ENCODE data around the gene MYO10.

The MYO10 gene

DNA sequence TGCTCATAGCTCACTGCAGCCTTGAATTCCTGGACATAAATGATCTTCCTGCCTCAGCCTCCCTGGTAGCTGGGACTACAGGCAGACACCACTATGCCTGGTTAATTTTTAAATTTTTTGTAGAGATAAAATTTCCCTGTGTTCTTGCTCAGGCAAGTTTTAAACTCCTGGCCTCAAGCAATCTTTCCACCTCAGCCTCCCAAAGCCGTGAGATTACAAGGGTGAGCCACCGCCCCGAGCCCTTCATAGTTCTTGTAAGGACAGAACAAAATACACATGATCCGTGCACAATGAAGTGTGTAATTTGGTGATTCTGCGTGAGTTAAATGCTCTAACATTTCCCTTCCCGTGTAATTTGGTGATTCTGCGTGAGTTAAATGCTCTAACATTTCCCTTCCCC is 27.7 kb upstream of the MYO10 start:
- no peak for DNase-seq (ENCODE audit: low read depth, low spot score)
- TF ChIP-seq, protein P1, sequence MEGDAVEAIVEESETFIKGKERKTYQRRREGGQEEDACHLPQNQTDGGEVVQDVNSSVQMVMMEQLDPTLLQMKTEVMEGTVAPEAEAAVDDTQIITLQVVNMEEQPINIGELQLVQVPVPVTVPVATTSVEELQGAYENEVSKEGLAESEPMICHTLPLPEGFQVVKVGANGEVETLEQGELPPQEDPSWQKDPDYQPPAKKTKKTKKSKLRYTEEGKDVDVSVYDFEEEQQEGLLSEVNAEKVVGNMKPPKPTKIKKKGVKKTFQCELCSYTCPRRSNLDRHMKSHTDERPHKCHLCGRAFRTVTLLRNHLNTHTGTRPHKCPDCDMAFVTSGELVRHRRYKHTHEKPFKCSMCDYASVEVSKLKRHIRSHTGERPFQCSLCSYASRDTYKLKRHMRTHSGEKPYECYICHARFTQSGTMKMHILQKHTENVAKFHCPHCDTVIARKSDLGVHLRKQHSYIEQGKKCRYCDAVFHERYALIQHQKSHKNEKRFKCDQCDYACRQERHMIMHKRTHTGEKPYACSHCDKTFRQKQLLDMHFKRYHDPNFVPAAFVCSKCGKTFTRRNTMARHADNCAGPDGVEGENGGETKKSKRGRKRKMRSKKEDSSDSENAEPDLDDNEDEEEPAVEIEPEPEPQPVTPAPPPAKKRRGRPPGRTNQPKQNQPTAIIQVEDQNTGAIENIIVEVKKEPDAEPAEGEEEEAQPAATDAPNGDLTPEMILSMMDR (IDR thresholded peaks at IDR 0.05; ENCODE audit: low read depth, low read length), result no peak
- no peak overlapping the region for H3K4me3 ChIP-seq (ENCODE audit: low read depth, low read length)
- in situ Hi-C loops (cut with HindIII; ENCODE audit: low sequenced_read_pairs), result no loop called here

GRCh38 chr5:16961131-16961530 is 25.0 kb upstream of the MYO10 start:
- no peak overlapping the region for H3K4me3 ChIP-seq (ENCODE audit: low read depth, low read length)
- TF ChIP-seq, protein P1 (IDR thresholded peaks at IDR 0.05; ENCODE audit: low read depth, low read length), result no peak
- in situ Hi-C loops (cut with HindIII; ENCODE audit: low sequenced_read_pairs), result no loop called here
- DNase-seq (ENCODE audit: low read depth, low spot score), result no peak

- no peak overlapping the region for H3K4me3 ChIP-seq (ENCODE audit: low read depth, low read length)
- TF ChIP-seq, protein P1 (IDR thresholded peaks at IDR 0.05; ENCODE audit: low read depth, low read length), result no peak
- in situ Hi-C loops (cut with HindIII; ENCODE audit: low sequenced_read_pairs), result no loop called here
- peak; percentile 96 for DNase-seq (ENCODE audit: low read depth, low spot score)
Observed at GRCh38 chr5:16957304-16958196, 21.5 kb upstream of the MYO10 start.

DNA sequence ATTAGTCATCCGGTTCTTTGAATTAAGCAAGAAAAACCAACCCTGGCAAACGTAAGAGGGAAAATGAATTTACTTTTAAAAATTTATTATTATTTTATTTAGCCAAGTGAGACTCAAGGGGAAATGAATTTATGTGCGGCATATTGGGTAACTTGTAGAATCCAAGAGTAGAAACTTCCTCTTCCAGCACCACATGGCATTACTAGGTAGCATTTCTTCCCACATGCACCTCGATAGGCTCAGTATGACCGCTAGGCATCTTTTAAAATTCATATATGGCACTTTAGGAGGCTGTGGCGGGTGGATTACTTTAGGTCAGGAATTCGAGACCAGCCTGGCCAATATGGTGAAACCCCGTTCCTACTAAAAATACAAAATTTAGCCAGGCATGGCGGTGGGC is 17.6 kb upstream of the MYO10 start:
- no peak overlapping the region for H3K4me3 ChIP-seq (ENCODE audit: low read depth, low read length)
- in situ Hi-C loops (cut with HindIII; ENCODE audit: low sequenced_read_pairs), result no loop called here
- TF ChIP-seq, protein P1 (IDR thresholded peaks at IDR 0.05; ENCODE audit: low read depth, low read length), result no peak
- DNase-seq (ENCODE audit: low read depth, low spot score), result no peak

DNA sequence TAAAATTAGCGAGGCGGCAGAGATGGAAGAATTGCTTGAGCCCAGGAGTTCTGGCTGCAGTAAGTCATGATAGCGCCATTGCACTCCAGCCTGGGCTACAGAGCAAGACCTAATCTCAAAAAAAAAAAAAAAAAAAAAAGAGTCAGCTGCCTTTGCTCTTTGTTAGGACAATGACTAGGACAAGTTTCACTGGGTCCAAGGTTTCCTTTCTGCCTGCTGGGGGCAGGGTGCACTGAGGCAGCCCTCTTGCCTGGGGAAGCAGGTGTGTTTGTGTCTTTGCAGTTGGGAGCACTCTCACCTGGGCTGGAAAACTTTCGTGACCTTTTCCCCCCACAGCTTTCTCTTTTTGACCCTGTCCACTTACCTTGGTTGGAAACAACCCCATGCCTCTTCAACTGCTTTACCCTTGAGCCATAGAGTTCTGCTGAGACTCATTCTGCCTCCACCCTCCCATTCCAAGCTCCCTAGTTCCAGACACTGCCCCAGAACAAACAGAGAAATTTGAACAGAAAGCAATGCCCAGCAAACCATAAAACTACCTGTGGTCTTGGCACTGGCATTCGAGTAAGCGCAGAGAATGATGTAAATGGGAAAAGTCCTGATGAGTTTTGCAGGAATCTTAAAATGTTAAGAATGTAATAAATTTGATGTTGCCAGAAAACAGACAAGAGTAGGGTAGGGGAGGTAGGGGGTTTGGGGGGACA is 17.0 kb upstream of the MYO10 start:
- TF ChIP-seq, protein P1 (IDR thresholded peaks at IDR 0.05; ENCODE audit: low read depth, low read length), result no peak
- DNase-seq (ENCODE audit: low read depth, low spot score), result no peak
- in situ Hi-C loops (cut with HindIII; ENCODE audit: low sequenced_read_pairs), result no loop called here
- no peak overlapping the region for H3K4me3 ChIP-seq (ENCODE audit: low read depth, low read length)

DNA sequence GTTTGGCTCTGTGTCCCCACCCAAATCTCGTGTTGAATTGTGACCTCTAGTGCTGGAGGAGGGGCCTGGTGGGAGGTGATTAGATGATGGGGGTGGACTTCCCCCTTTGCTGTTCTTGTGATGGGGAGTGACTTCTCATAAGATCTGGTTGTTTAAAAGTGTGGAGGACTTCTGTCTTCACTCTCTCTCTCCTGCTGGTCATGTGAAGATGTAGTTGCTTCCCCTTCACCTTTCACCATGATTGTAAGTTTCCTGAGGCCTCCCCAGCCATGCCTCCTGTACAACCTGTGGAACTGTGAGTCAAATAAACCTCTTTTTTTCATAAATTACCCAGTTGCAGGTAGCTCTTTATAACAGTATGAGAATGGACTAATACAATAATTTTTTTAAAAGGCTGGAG is 10.6 kb upstream of the MYO10 start:
- no peak overlapping the region for H3K4me3 ChIP-seq (ENCODE audit: low read depth, low read length)
- in situ Hi-C loops (cut with HindIII; ENCODE audit: low sequenced_read_pairs), result no loop called here
- TF ChIP-seq, protein P1 (IDR thresholded peaks at IDR 0.05; ENCODE audit: low read depth, low read length), result no peak
- no peak for DNase-seq (ENCODE audit: low read depth, low spot score)
